Measurements from ENCODE around the gene SKIC2.

GRCh38 chr6:31928672-31928939, 30.4 kb upstream of the SKIC2 start:
- TF ChIP-seq CTCF (IDR thresholded peaks at IDR 0.05; ENCODE audit: low read depth, low read length, poor library complexity, severe bottlenecking) (no peak), EZH2phosphoT487 (IDR thresholded peaks at IDR 0.05; ENCODE audit: borderline replicate concordance, low read length) (no peak)
